HCT116 (cell line): ENCODE results near the gene ARHGEF6. TPM values are rescaled to one million over a fixed set of nuclear protein-coding genes. Genes with fewer than 3 reads are reported as not detected.

ENCODE experiments used
- ATAC-seq: fragments of 200-7000 bp; cut with Tn5 transposase; 2 replicates; pipeline ENCODE4 v1.9.1; 2020; ENCODE audit warnings: mild to moderate bottlenecking, moderate library complexity
- BruUV-seq: library from RNA; stranded (reverse); fragments of 400-500 nt; replicated peaks from 2 replicates; lab custom pipeline; 2021; lab: Mats Ljungman, UMichigan
- CTCF ChIA-PET: fragments of 300-600 bp; sonication (Branson Sonifier 250); formaldehyde crosslinking; loops from one replicate; lab custom pipeline; 2021; ENCODE audit warnings: antibody characterized with exemption; lab: Charles Lee
- POLR2A ChIA-PET: fragments of 300-600, 350-600 bp; sonication (Branson Sonifier 250); formaldehyde crosslinking; loops from one replicate; lab custom pipeline; 2021; ENCODE audit warnings: antibody characterized with exemption; lab: Charles Lee
- RAD21 ChIA-PET, 2 experiments: fragments of 300-600 bp; sonication (Branson Sonifier 250); formaldehyde crosslinking; loops; one replicate each; lab custom pipeline; 2023; ENCODE audit warnings: low total read pairs in 2 of 2; ENCODE audit not compliant: uncharacterized antibody in 2 of 2, unreplicated experiment in 2 of 2, low non-redundant PET in 1 of 2; lab: Charles Lee
- DNase-seq: peaks from one replicate; pipeline ENCODE4 v3.0.0-alpha.2; 2010; ENCODE audit warnings: low read depth, low spot score
- H2AFZ ChIP-seq: fragments of 200-600 bp; shearing (Covaris generic), sonication (generic); 2 replicates; pipeline ENCODE4 v1.6.1; 2017; ENCODE audit warnings: low read depth, mixed run types, mixed read lengths, antibody characterized with exemption, low read length; ENCODE audit not compliant: poor library complexity, severe bottlenecking
- H3K27ac ChIP-seq: 2 replicates; pipeline ENCODE4 v1.5.1; 2012; ENCODE audit warnings: low read depth, low read length
- H3K27me3 ChIP-seq: fragments of 200-600 bp; sonication (generic); 2 replicates; pipeline ENCODE4 v1.6.1; 2016; ENCODE audit warnings: mixed run types, low read length, mixed read lengths; ENCODE audit not compliant: insufficient read depth
- H3K36me3 ChIP-seq, 2 experiments: fragments of 200-500 bp in 1 of 2; fragments of 200-600 bp in 1 of 2; sonication (Bioruptor generic) in 1 of 2; sonication (generic) in 1 of 2; 2 replicates each; pipeline versions ENCODE4 v1.5.1 to v1.6.1; 2014 to 2016; ENCODE audit warnings: low read length in 2 of 2, inconsistent platforms in 1 of 2, mixed read lengths in 1 of 2, mixed run types in 1 of 2; ENCODE audit not compliant: insufficient read depth in 2 of 2, control insufficient read depth in 1 of 2
- H3K4me1 ChIP-seq, 2 experiments: fragments of 200-600 bp in 1 of 2; sonication (generic) in 1 of 2; 2 replicates each; pipeline versions ENCODE4 v1.5.1 to v1.6.1; 2012 to 2017; ENCODE audit warnings: low read length in 2 of 2, inconsistent platforms in 1 of 2, mild to moderate bottlenecking in 1 of 2, mixed read lengths in 1 of 2, mixed run types in 1 of 2, moderate library complexity in 1 of 2; ENCODE audit not compliant: insufficient read depth in 2 of 2, control insufficient read depth in 1 of 2
- H3K4me2 ChIP-seq: fragments of 200-600 bp; sonication (generic); 2 replicates; pipeline ENCODE4 v1.6.1; 2017; ENCODE audit warnings: mixed run types, low read length, mixed read lengths
- H3K4me3 ChIP-seq, 2 experiments: fragments of 200-600 bp in 1 of 2; sonication (generic) in 1 of 2; replicated peaks in 1 of 2; 2 replicates each; pipeline ENCODE4 v1.5.1; 2011 to 2016; ENCODE audit warnings: low read length in 2 of 2, control low read depth in 1 of 2, low read depth in 1 of 2, mild to moderate bottlenecking in 1 of 2, mixed read lengths in 1 of 2, mixed run types in 1 of 2
- H3K79me2 ChIP-seq: fragments of 200-600 bp; sonication (generic); 2 replicates; pipeline ENCODE4 v1.6.1; 2017; ENCODE audit warnings: mild to moderate bottlenecking, mixed run types, low read length, moderate library complexity, mixed read lengths; ENCODE audit not compliant: insufficient read depth
- H3K9ac ChIP-seq: fragments of 200-600 bp; sonication (generic); 2 replicates; pipeline ENCODE4 v1.6.1; 2016; ENCODE audit warnings: low read length, mixed read lengths
- H3K9me2 ChIP-seq: fragments of 200-600 bp; sonication (generic), shearing (Covaris generic); 2 replicates; pipeline ENCODE4 v1.6.1; 2017; ENCODE audit warnings: mixed run types, mild to moderate bottlenecking, moderate library complexity; ENCODE audit not compliant: insufficient read depth
- H3K9me3 ChIP-seq, 2 experiments: fragments of 200-500 bp in 1 of 2; fragments of 200-600 bp in 1 of 2; sonication (Bioruptor generic) in 1 of 2; sonication (generic) in 1 of 2; 2 replicates each; pipeline ENCODE4 v1.6.1; 2014 to 2017; ENCODE audit warnings: low read length in 2 of 2, mixed read lengths in 2 of 2, inconsistent platforms in 1 of 2, low read depth in 1 of 2, mild to moderate bottlenecking in 1 of 2, mixed run types in 1 of 2, moderate library complexity in 1 of 2; ENCODE audit not compliant: control insufficient read depth in 1 of 2, insufficient read depth in 1 of 2
- H4K20me1 ChIP-seq: fragments of 200-600 bp; sonication (generic), shearing (Covaris generic); 2 replicates; pipeline ENCODE4 v1.6.1; 2017; ENCODE audit warnings: mixed run types, mild to moderate bottlenecking, moderate library complexity; ENCODE audit not compliant: insufficient read depth
- CBX3 ChIP-seq: IDR thresholded peaks from 2 replicates; pipeline ENCODE4 v1.6.1; 2012; ENCODE audit warnings: low read depth
- EGR1 ChIP-seq: IDR thresholded peaks from 2 replicates; pipeline ENCODE4 v1.6.1; 2012; ENCODE audit warnings: low read depth
- ELF1 ChIP-seq: IDR thresholded peaks from 2 replicates; pipeline ENCODE4 v1.6.1; 2012; ENCODE audit warnings: low read depth, borderline replicate concordance
- EZH2 ChIP-seq: fragments of 200-600 bp; sonication (generic); IDR thresholded peaks from 2 replicates; pipeline ENCODE4 v1.6.1; 2017; ENCODE audit warnings: antibody characterized with exemption, mixed run types
- FOSL1 ChIP-seq: IDR thresholded peaks from 2 replicates; pipeline ENCODE4 v1.6.1; 2012; ENCODE audit warnings: low read depth
- JUND ChIP-seq: IDR thresholded peaks from 2 replicates; pipeline ENCODE4 v1.6.1; 2012
- POLR2AphosphoS5 ChIP-seq: IDR thresholded peaks from 2 replicates; pipeline ENCODE4 v1.6.1; 2011; ENCODE audit warnings: mild to moderate bottlenecking, low read depth, low read length, moderate library complexity
- RAD21 ChIP-seq: IDR thresholded peaks from 2 replicates; pipeline ENCODE4 v1.6.1; 2012; ENCODE audit warnings: low read depth, mild to moderate bottlenecking
- SP1 ChIP-seq: IDR thresholded peaks from 2 replicates; pipeline ENCODE4 v1.6.1; 2012; ENCODE audit warnings: low read depth
- SRF ChIP-seq: IDR thresholded peaks from 2 replicates; pipeline ENCODE4 v1.6.1; 2012; ENCODE audit warnings: low read depth
- TCF7L2 ChIP-seq: IDR thresholded peaks from 2 replicates; pipeline ENCODE4 v1.7.0; 2011; ENCODE audit warnings: borderline replicate concordance, inconsistent platforms; ENCODE audit not compliant: insufficient read depth, insufficient read length; ENCODE audit errors: extremely low read depth
- YY1 ChIP-seq: IDR thresholded peaks from 2 replicates; pipeline ENCODE4 v1.6.1; 2011; ENCODE audit warnings: low read length, low read depth, moderate library complexity, mild to moderate bottlenecking; ENCODE audit not compliant: insufficient replicate concordance; ENCODE audit errors: extremely low read depth
- ZFX ChIP-seq: fragments of 450-650 bp; IDR thresholded peaks from 2 replicates; pipeline ENCODE4 v1.6.1; 2017
- ZNF274 ChIP-seq: fragments of 200-500 bp; sonication (Bioruptor generic); IDR thresholded peaks from 2 replicates; pipeline ENCODE4 v1.6.1; 2014; ENCODE audit warnings: mild to moderate bottlenecking, low read depth, low read length, inconsistent platforms
- intact Hi-C: fragments of 100-400 bp; cut with micrococcal nuclease; formaldehyde crosslinking; loops from 2 replicates; pipeline ENCODE4 v1.10.0; 2022
- total RNA-seq: library from RNA; stranded (reverse); gene quantifications from one replicate; pipeline ENCODE4 v1.2.1, GENCODE V29; 2021; ENCODE audit not compliant: unreplicated experiment
- TF ChIP-seq, protein P1 (sequence below), 3 experiments: fragments of 200-600 bp in 1 of 3; sonication (generic) in 1 of 3; IDR thresholded peaks in 2 of 3; conservative IDR thresholded peaks in 1 of 3; 2 replicates each; pipeline ENCODE4 v1.5.1; 2012 to 2017; ENCODE audit warnings: low read depth in 2 of 3, low read length in 2 of 3, antibody characterized with exemption in 1 of 3, borderline replicate concordance in 1 of 3, control low read depth in 1 of 3, mild to moderate bottlenecking in 1 of 3, mixed read lengths in 1 of 3, mixed run types in 1 of 3, moderate library complexity in 1 of 3; ENCODE audit not compliant: insufficient read depth in 1 of 3
- TF ChIP-seq, protein P2 (sequence below): IDR thresholded peaks from 2 replicates; pipeline ENCODE4 v1.6.1; 2012
- TF ChIP-seq, protein P3 (sequence below): IDR thresholded peaks from 2 replicates; pipeline ENCODE4 v1.6.1; 2011; ENCODE audit warnings: mild to moderate bottlenecking, low read length, moderate library complexity; ENCODE audit not compliant: insufficient replicate concordance; ENCODE audit errors: extremely low read depth

Gene ARHGEF6
- total RNA-seq, 1 experiment from 2014 or later: 1.9 TPM

DNA sequence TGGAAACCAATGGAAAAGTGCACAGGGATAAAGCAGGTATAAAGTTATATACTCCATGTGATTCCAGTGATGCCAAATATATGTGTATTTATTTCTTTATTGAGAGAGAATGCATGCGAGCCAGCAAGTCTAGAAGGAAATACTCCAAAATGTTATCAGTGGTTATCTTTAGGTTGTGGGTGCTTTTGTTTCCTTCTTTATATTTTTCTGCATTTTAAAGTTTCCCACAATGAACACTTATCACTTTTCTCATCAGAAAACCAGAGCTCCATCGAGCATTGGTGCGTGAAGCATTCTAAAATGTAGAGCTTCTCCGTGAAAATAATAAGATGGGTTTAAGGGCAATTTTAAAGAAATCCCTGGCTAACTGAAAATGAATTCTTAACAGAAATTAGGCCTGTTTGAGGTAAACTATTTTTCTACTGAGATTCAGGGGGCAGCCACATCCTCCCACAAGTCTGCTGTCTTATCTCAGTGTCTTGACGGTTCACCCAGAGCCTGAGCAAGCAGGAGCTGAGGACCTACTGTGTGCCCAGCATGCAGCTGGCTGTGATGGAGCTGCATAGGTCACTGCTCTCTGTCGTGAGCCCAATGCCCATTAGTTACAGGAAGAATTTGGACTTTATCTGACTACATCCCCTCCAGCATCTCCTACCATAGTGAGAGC is 151.5 kb downstream of the ARHGEF6 start:
- no peak overlapping the region for H3K4me2 ChIP-seq
- H2AFZ ChIP-seq: no peak overlapping the region
- CTCF ChIA-PET: no interaction called here
- H3K4me3 ChIP-seq: no peak overlapping the region
- no peaks in the 10 kb centered on the region; the same call in 1 of the 2 replicates for H3K27me3 ChIP-seq
- no peaks in the 10 kb centered on the region for H3K79me2 ChIP-seq
- H3K4me1 ChIP-seq: no peaks in the 10 kb centered on the region
- RAD21 ChIA-PET: no interaction called here
- DNase-seq: no peak
- H4K20me1 ChIP-seq: no peaks in the 10 kb centered on the region
- intact Hi-C loops: no loop called here
- no peak for ATAC-seq
- BruUV-seq: no TSS peak
- H3K27ac ChIP-seq: no peak overlapping the region
- TF ChIP-seq, protein P1, sequence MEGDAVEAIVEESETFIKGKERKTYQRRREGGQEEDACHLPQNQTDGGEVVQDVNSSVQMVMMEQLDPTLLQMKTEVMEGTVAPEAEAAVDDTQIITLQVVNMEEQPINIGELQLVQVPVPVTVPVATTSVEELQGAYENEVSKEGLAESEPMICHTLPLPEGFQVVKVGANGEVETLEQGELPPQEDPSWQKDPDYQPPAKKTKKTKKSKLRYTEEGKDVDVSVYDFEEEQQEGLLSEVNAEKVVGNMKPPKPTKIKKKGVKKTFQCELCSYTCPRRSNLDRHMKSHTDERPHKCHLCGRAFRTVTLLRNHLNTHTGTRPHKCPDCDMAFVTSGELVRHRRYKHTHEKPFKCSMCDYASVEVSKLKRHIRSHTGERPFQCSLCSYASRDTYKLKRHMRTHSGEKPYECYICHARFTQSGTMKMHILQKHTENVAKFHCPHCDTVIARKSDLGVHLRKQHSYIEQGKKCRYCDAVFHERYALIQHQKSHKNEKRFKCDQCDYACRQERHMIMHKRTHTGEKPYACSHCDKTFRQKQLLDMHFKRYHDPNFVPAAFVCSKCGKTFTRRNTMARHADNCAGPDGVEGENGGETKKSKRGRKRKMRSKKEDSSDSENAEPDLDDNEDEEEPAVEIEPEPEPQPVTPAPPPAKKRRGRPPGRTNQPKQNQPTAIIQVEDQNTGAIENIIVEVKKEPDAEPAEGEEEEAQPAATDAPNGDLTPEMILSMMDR (IDR thresholded peaks at IDR 0.05 in 2 of 3, conservative IDR thresholded peaks at IDR 0.05 in 1 of 3; ENCODE audit: borderline replicate concordance in 1 of 3, insufficient read depth in 1 of 3, low read depth in 2 of 3, low read length in 2 of 3): no peak
- TF ChIP-seq EZH2: no peak
- TF ChIP-seq ELF1: no peak
- no peak for TF ChIP-seq FOSL1
- no peak for TF ChIP-seq EGR1
- no peak for TF ChIP-seq SRF
- TF ChIP-seq TCF7L2: no peak
- TF ChIP-seq, protein P2, sequence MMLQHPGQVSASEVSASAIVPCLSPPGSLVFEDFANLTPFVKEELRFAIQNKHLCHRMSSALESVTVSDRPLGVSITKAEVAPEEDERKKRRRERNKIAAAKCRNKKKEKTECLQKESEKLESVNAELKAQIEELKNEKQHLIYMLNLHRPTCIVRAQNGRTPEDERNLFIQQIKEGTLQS: no peak
- TF ChIP-seq, protein P3, sequence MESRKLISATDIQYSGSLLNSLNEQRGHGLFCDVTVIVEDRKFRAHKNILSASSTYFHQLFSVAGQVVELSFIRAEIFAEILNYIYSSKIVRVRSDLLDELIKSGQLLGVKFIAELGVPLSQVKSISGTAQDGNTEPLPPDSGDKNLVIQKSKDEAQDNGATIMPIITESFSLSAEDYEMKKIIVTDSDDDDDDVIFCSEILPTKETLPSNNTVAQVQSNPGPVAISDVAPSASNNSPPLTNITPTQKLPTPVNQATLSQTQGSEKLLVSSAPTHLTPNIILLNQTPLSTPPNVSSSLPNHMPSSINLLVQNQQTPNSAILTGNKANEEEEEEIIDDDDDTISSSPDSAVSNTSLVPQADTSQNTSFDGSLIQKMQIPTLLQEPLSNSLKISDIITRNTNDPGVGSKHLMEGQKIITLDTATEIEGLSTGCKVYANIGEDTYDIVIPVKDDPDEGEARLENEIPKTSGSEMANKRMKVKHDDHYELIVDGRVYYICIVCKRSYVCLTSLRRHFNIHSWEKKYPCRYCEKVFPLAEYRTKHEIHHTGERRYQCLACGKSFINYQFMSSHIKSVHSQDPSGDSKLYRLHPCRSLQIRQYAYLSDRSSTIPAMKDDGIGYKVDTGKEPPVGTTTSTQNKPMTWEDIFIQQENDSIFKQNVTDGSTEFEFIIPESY: no peak
- no peak for TF ChIP-seq POLR2AphosphoS5
- TF ChIP-seq RAD21: no peak
- TF ChIP-seq ZNF274: no peak
- TF ChIP-seq ZFX: no peak
- TF ChIP-seq JUND: no peak
- no peak for TF ChIP-seq SP1
- no peak for TF ChIP-seq CBX3
- TF ChIP-seq YY1: no peak
- H3K9me2 ChIP-seq: no peaks in the 10 kb centered on the region
- H3K36me3 ChIP-seq: no peaks in the 10 kb centered on the region
- POLR2A ChIA-PET: no interaction called here
- no peaks in the 10 kb centered on the region for H3K9me3 ChIP-seq
- no peak overlapping the region for H3K9ac ChIP-seq
